Measurements from ENCODE around the gene CALCR. TPM values are rescaled to one million over a fixed set of nuclear protein-coding genes. Genes with fewer than 3 reads are reported as not detected.

CALCR gene
- total and polyA plus RNA-seq, 2 of the 4 experiments (the other 2 are of a cell fraction) = not detected

- Histone ChIP-seq H3K18ac (ENCODE audit: low read depth, low read length) (no peak overlapping the region), H3K4me1 (ENCODE audit: control insufficient read depth, insufficient read depth, low read length) (no peaks in the 10 kb centered on the region), H3K9ac (ENCODE audit: low read depth, low read length) (no peak overlapping the region), H3K79me1 (ENCODE audit: low read depth in 1 of 2, low read length in 2 of 2) (no peaks in the 10 kb centered on the region), H2AK5ac (ENCODE audit: low read depth, low read length) (no peak overlapping the region), H4K20me1 (ENCODE audit: insufficient read depth, low read length) (no peaks in the 10 kb centered on the region), H4K8ac (ENCODE audit: low read depth in 2 of 2, low read length in 2 of 2) (no peak overlapping the region), H4K5ac (ENCODE audit: low read depth, low read length) (no peak overlapping the region), H3K4me2 (ENCODE audit: low read depth, low read length) (no peak overlapping the region), H3K9me3 (ENCODE audit: control insufficient read depth, insufficient read depth, low read length) (no peaks in the 10 kb centered on the region), H2BK120ac (ENCODE audit: low read depth, low read length) (no peak overlapping the region), H3K9me1 (ENCODE audit: insufficient read depth, low read length) (no peaks in the 10 kb centered on the region), H2AFZ (replicated peaks; ENCODE audit: low read length, poor library complexity) (no peak overlapping the region), H2BK5ac (ENCODE audit: low read depth, low read length, poor library complexity, severe bottlenecking) (no peak overlapping the region), H3K23ac (ENCODE audit: low read depth, low read length) (no peak overlapping the region), H2BK20ac (ENCODE audit: low read depth, low read length) (no peak overlapping the region), H3K4me3 (ENCODE audit: insufficient read depth, low read depth, low read length) (no peak overlapping the region), H2AK9ac (replicated peaks; ENCODE audit: low read depth, low read length, poor library complexity) (no peak overlapping the region), H3K56ac (ENCODE audit: extremely low read depth, insufficient read depth, low read length) (no peak overlapping the region), H3K27ac (ENCODE audit: insufficient read depth, low read length) (no peak overlapping the region), H2BK15ac (ENCODE audit: low read depth, low read length) (no peak overlapping the region), H3K27me3 (ENCODE audit: control insufficient read depth, insufficient read depth, low read length) (no peaks in the 10 kb centered on the region), H3K4ac (ENCODE audit: low read depth, low read length) (no peak overlapping the region), H4K91ac (ENCODE audit: insufficient read depth, low read depth, low read length) (no peak overlapping the region), H3K36me3 (ENCODE audit: control insufficient read depth, insufficient read depth, low read length) (no peaks in the 10 kb centered on the region), H3K14ac (replicated peaks; ENCODE audit: low read depth, low read length) (no peak overlapping the region)
- ChIA-PET POLR2A (ENCODE audit: unreplicated experiment) (no interaction called here), CTCF (no interaction called here)
- TF ChIP-seq SMC3 (IDR thresholded peaks at IDR 0.05; ENCODE audit: low read depth, low read length) (no peak), CHD1 (IDR thresholded peaks at IDR 0.05; ENCODE audit: low read depth, low read length) (no peak), RCOR1 (IDR thresholded peaks at IDR 0.05; ENCODE audit: insufficient replicate concordance, low read length) (no peak), RFX5 (IDR thresholded peaks at IDR 0.05; ENCODE audit: low read depth, low read length) (no peak), NFE2L2 (IDR thresholded peaks at IDR 0.05; ENCODE audit: low read depth, low read length) (no peak), MXI1 (IDR thresholded peaks at IDR 0.05; ENCODE audit: borderline replicate concordance, low read depth, low read length) (no peak), BHLHE40 (IDR thresholded peaks at IDR 0.05; ENCODE audit: low read depth, low read length) (no peak)
- TF ChIP-seq, protein P1, sequence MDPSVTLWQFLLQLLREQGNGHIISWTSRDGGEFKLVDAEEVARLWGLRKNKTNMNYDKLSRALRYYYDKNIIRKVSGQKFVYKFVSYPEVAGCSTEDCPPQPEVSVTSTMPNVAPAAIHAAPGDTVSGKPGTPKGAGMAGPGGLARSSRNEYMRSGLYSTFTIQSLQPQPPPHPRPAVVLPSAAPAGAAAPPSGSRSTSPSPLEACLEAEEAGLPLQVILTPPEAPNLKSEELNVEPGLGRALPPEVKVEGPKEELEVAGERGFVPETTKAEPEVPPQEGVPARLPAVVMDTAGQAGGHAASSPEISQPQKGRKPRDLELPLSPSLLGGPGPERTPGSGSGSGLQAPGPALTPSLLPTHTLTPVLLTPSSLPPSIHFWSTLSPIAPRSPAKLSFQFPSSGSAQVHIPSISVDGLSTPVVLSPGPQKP (IDR thresholded peaks at IDR 0.05; ENCODE audit: borderline replicate concordance, low read depth, low read length) = no peak
- in situ Hi-C loops (cut with MboI; ENCODE audit: low sequenced_read_pairs) = no loop called here
- DNase-seq (no peak), ATAC-seq (ENCODE audit: low read depth) (no peak)
- WGBS, 2 experiments (ENCODE audit: extremely low coverage in 2 of 2, insufficient read length in 1 of 2) = no CpG with 5 or more reads among the region's 1 CpG
- dilution Hi-C loops (cut with HindIII; ENCODE audit: low sequenced_read_pairs, unreplicated experiment) = no loop called here
- intact Hi-C loops (cut with micrococcal nuclease) = no loop called here
- no TSS peak for BruUV-seq (replicated peaks)
These were observed 26.8 kb upstream of the CALCR start for GRCh38 chr7:93601363-93601762.

All from IMR-90 (cell line).